Cardiac septum (tissue), 1 donor: ENCODE results near the gene SPX. TPM values are rescaled to one million over a fixed set of nuclear protein-coding genes. Genes with fewer than 3 reads are reported as not detected.

ENCODE experiments used
- DNase-seq: peaks from one replicate; pipeline ENCODE4 v3.0.0-alpha.2; 2020; ENCODE audit warnings: low spot score
- intact Hi-C: fragments of 100-400 bp; cut with DNase I; formaldehyde crosslinking; loops from one replicate; pipeline ENCODE4 v1.14.0; 2022
- total RNA-seq: library from RNA; stranded (reverse); fragmentation: NEBNext Ultra II Directional; extraction: Animal tissue kit (Norgen Biotek cat#: 25700); gene quantifications from one replicate; pipeline ENCODE4 v1.2.1, GENCODE V29; 2021
- donor health status: DM: no; HTN: no; CAD: no.

Gene SPX
- total RNA-seq, 1 donor from 2014 or later = 10.0 TPM

DNA sequence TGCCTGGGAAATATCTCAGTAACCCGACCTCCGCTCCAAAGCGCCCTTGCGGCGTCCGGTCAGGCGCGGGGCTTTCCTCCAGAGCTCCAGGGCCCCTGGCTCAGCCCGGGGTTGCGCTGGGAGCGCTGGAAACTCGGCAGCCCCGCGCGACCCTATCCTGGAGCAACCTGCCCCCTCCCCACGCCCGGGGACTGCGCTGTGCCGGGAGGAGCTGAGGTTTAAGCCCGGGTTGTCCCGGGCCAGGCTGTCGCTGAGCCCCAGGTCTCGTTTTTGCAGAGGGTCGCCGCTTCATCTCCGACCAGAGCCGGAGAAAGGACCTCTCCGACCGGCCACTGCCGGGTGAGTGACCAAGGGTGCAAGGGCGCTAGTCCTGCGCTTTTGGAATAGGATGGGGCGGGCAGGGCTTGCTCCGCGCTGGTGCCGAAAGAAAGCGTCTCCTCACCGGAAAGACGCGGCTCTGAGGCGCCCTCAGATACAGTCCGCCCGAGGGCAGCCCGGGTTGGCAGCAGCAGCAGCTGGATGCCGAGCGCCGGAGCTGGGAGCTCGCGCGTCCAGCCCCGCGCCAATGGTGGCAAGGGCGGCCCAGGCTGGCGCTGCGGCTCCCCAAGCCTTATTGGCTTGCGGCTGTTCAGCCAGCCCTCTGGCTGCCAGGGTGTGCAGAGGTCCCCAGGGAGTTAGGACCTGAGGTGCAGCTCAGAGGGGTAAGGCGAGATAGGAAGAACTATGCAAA, 1.5 kb downstream of the SPX start:
- DNase-seq = peak; percentile 75
- intact Hi-C loops = no loop called here

DNA sequence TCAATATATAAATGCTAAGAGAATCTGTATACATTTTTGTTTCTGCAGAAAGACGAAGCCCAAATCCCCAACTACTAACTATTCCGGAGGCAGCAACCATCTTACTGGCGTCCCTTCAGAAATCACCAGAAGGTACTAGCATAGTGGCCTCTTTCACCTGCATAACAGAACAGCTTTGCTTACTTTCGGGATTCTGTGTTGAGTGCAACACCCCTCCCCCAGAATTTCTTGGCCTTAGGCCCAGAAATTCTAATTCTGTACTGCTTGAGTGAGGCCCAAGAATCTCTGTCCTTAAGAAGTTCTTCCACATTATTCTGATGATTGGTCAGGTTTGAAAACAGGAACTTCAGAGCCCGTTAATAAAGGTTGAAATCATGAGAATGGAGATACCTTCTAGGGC, 2.9 kb downstream of the SPX start:
- DNase-seq = no peak
- intact Hi-C loops = no loop called here

DNA sequence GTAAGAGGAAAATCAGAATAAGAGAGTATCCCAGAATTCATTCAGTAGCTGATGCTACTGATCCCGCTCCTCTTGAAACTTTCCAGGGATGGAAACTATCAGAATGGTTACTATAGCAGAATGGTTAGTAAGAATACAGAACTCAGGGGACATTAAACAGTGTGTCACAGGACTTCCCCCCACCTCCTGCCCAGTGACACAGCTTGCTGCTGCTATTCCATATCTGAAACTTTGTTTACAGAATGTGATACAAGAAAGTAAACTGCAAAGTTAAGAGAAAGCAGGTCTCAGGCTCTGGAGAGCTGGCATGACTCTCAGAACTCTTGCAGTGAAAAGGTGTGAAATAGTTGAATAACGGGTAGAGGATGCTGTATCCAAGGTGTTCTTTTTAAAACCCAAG, 3.4 kb downstream of the SPX start:
- intact Hi-C loops = no loop called here
- DNase-seq = no peak

- DNase-seq = no peak
- intact Hi-C loops = no loop called here
Measured at GRCh38 chr12:21538061-21538653, 12.1 kb downstream of the SPX start.

- intact Hi-C loops = no loop called here
- no peak for DNase-seq
Measured at GRCh38 chr12:21539797-21540196, 13.7 kb downstream of the SPX start.

DNA sequence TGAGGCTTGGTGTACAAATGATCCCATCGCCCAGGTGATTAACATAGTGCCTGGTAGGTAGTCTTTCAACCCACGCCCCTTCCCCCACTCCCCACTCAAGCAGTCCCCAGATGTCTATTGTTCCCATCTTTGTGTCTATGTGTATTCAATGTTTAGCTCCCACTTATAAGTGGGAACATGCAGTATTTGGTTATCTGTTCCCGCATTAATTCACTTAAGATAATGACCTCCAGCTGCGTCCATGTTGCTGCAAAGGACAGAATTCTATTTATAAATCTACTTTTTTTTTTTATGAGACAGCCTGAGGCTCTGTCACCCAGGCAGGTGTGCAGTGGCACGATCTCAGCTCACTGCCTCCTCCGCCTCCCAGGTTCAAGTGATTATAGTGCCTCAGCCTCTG, 15.7 kb downstream of the SPX start:
- intact Hi-C loops = no loop called here
- no peak for DNase-seq

DNA sequence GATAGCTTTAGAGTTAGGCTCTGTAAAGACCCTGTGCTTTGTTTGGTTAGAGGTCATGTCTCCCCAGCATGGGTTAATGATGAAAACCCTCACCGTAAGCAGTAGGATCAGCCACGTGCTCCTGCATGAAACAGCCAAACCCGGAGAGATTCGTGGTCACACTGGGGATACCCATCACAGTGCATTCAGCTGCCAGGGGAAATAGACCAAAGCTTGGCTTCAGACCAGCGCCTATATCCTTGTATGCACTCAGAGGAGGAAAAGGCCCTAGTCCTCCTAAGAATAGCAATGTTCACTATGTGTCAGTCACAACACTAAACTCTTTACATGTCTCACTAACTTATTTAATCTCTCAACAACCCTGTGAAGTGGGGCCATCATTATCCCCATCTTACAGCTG, 16.3 kb downstream of the SPX start:
- DNase-seq = no peak
- intact Hi-C loops = no loop called here

DNA sequence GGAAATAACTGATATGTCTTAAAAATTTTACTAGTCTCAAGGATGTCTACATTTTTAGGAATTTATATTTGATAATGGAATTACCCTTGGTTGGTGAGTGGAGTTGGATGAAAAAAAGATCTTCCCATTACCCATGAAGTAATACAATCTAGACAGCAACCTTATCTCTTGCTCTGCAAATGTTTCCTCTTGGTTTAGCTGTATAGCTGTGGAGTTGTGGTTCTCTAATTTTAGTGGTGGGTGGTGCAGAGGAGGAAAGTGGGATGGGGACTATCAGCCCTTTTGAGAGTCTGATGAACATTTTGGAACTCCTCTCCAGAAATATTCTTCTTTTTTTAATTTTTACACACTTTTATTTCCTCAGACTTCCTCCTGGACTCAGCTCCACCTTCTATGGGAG, 17.1 kb downstream of the SPX start:
- intact Hi-C loops = no loop called here
- DNase-seq = no peak

- DNase-seq = no peak
- intact Hi-C loops = no loop called here
Measured at GRCh38 chr12:21545557-21545956, 19.5 kb downstream of the SPX start.

GRCh38 chr12:21546716-21547115, 20.6 kb downstream of the SPX start:
- no peak for DNase-seq
- intact Hi-C loops = no loop called here

- intact Hi-C loops = no loop called here
- DNase-seq = no peak
Measured at GRCh38 chr12:21547437-21547836, 21.3 kb downstream of the SPX start.

DNA sequence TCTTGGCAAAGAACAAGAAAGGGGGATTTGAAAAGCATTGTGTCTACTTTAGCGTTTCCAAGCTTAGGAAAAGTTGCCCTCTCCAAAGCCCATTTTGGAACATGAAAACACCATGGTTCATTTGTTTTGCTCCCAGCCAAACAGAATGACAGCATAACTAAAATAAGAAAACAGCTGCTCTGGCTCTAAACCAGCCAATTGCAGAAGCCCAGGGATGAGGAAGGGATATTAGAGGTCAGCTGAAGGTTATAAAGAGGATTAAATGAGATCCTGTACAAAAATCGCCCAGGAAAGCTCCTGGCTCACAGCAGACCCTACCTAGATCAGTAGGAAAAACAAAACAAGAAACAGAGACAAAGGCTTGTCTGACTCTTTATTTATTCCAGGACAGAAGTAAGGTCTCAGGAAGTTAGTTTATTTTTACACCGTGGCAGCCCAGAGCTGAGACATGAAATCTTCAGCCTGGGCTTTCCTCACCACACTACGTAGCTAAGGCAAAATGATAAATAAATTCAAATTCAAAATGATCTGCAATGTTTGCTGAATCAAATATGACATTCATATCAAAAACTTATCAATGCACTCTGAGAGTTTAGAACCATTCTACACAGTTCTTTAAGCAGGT, 25.9 kb downstream of the SPX start:
- DNase-seq = no peak
- intact Hi-C loops = no loop called here

- no peak for DNase-seq
- intact Hi-C loops = no loop called here
Measured at GRCh38 chr12:21552635-21553328, 26.7 kb downstream of the SPX start.

DNA sequence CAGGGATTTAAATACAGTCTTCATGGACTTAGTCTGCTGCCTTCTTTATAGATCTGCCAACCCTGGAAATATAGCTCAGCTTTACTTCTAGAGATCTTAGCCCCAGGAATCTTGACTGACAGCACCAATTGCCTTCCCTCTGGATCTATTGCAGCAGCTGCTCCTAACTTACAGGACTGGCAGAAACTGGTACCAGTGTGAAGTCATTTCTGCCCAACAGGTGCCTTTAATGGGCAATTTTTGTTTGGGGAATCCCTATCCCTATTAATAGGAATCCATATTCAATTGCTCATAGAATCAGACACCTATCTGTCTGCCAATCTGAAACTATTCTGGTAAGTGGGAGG, 27.2 kb downstream of the SPX start:
- intact Hi-C loops = no loop called here
- DNase-seq = no peak

DNA sequence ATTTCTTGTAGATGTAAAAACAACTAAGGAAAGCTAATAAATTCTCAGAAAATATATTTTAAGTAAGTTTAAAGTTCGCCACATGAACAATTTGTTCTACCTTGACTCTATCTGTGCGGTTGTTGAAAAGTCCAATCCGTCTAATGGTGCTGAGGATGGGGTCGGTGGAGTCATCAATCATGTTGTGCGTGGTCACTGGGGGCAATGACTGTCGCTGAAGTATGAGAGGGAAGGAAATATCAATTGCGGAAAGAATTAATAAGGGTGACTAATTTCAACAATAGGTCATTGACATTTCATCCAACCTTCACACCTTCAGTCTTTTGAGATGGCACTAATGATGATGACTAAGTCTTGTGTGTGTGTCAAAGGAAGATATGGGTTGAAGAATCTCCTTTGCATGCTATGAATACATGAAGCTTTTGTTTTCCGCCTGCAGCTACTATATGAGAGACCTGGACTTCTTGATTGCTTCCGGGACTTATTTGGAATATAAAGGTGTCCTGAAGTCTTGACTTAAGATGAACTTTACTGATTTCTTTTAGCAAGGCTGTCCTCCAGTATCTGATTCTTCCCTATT, 32.1 kb downstream of the SPX start:
- no peak for DNase-seq
- intact Hi-C loops = no loop called here

GRCh38 chr12:21559855-21560569, 33.9 kb downstream of the SPX start:
- DNase-seq = no peak
- intact Hi-C loops = no loop called here

- intact Hi-C loops = no loop called here
Measured at GRCh38 chr12:21561158-21561557, 35.1 kb downstream of the SPX start.

DNA sequence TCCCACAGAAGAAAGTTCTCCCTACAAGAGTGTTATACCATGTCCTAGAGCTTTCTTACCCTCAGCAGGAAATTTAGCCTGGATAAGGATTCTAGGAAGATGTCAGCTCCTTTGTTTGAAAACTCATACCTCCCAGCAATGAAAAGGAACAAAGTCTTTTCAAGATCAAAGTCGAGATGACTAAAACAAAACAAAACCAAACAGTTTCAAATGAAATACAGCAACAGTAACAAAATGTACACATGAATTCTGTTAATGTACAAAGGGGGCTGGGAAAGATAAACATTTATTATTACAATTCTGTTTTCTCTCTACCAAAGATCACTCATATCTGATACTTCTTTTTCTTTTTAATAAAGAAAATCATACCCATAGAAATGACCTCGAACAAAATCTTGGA, 36.8 kb downstream of the SPX start:
- DNase-seq = no peak
- intact Hi-C loops = no loop called here

More at GRCh38 chr12:21561158-21561557, 35.1 kb downstream of the SPX start:
- DNase-seq = no peak

- intact Hi-C loops = no loop called here
- DNase-seq = no peak
Measured at GRCh38 chr12:21566223-21566906, 40.3 kb downstream of the SPX start.
